Smooth muscle cell (in vitro differentiated cells): ENCODE data around the gene KRT3. TPM values are rescaled to one million over a fixed set of nuclear protein-coding genes. Genes with fewer than 3 reads are reported as not detected.

Experiments
- DNase-seq: peaks from one replicate; lab custom pipeline; 2025; ENCODE audit not compliant: unreplicated experiment; lab: John Stamatoyannopoulos, UW
- H2AFZ ChIP-seq: fragments of 200-600 bp; sonication (generic); 2 replicates; pipeline ENCODE4 v1.6.0; 2016; ENCODE audit warnings: antibody characterized with exemption, low read depth, mild to moderate bottlenecking
- H3F3A ChIP-seq: fragments of 200-600 bp; sonication (generic); 2 replicates; pipeline ENCODE4 v1.6.0; 2017; ENCODE audit warnings: antibody characterized with exemption, low read depth
- H3K27ac ChIP-seq: fragments of 200-600 bp; sonication (generic); 2 replicates; pipeline ENCODE4 v1.5.1; 2016; ENCODE audit warnings: low read depth, mild to moderate bottlenecking
- H3K27me3 ChIP-seq: fragments of 200-600 bp; sonication (generic); 2 replicates; pipeline ENCODE4 v1.6.1; 2016; ENCODE audit warnings: low read depth, mild to moderate bottlenecking
- H3K36me3 ChIP-seq: fragments of 200-600 bp; sonication (generic); 2 replicates; pipeline ENCODE4 v1.5.1; 2016; ENCODE audit warnings: low read depth
- H3K4me1 ChIP-seq: fragments of 200-600 bp; sonication (generic); 2 replicates; pipeline ENCODE4 v1.5.1; 2016; ENCODE audit warnings: low read depth
- H3K4me2 ChIP-seq: fragments of 200-600 bp; sonication (generic); 2 replicates; pipeline ENCODE4 v1.6.0; 2016; ENCODE audit warnings: mild to moderate bottlenecking
- H3K4me3 ChIP-seq: fragments of 200-600 bp; sonication (generic); 2 replicates; pipeline ENCODE4 v1.5.1; 2016; ENCODE audit warnings: mild to moderate bottlenecking
- H3K79me2 ChIP-seq: fragments of 200-600 bp; sonication (generic); 2 replicates; pipeline ENCODE4 v1.6.0; 2016; ENCODE audit warnings: low read depth, mild to moderate bottlenecking
- H3K9ac ChIP-seq: fragments of 200-600 bp; sonication (generic); 2 replicates; pipeline ENCODE4 v1.6.0; 2016; ENCODE audit warnings: low read depth
- H3K9me3 ChIP-seq: fragments of 200-600 bp; sonication (generic); replicated peaks from 2 replicates; pipeline ENCODE4 v1.5.1; 2016; ENCODE audit warnings: low read depth
- H4K20me1 ChIP-seq: fragments of 200-600 bp; sonication (generic); 2 replicates; pipeline ENCODE4 v1.6.0; 2016; ENCODE audit warnings: low read depth
- WGBS: methylation state at CpG from one replicate; pipeline ENCODE4 v1.1.7; 2016; ENCODE audit warnings: low lambda C conversion rate; 5-methylcytosine and 5-hydroxymethylcytosine counted together
- polyA plus RNA-seq: library from polyadenylated mRNA; unstranded; fragments of >200 nt; fragmentation: Nextera tagmentation; extraction: Ambion mirVana; gene quantifications from 2 replicates; pipeline ENCODE4 v1.2.1, GENCODE V29; 2016
- total RNA-seq: library from RNA; depleted of rRNA; stranded (reverse); fragments of >200 nt; gene quantifications from 2 replicates; pipeline ENCODE4 v1.2.3, GENCODE V29; 2014
- TF ChIP-seq, protein P1 (sequence below): fragments of 200-600 bp; sonication (generic); IDR thresholded peaks from 2 replicates; pipeline ENCODE4 v1.5.1; 2017; ENCODE audit warnings: borderline replicate concordance, mild to moderate bottlenecking, antibody characterized with exemption; ENCODE audit not compliant: insufficient read depth, poor library complexity, severe bottlenecking

Gene KRT3
- total and polyA plus RNA-seq, 2 experiments from 2014 or later = not detected

DNA sequence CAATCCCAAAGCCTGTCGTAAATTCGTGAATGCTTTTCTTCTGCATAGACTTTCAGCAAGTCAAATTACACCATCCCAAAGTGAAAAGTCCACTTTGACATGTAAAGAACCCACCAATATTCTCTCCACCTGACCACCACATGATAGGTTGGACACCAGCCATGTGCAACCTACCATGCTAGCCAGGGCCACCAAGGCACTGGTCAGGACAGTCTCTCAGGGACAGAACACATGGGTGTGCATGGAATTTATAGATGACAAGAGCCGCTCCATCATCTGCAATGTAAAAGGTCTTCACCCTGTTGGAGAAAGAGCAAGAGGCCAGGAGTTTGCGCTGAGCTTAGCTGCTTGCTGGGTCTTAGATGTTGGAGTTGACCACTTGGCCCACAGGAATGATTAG lies 13.4 kb downstream of the KRT3 start:
- Histone ChIP-seq H3K4me3 (no peak overlapping the region), H3K79me2 (no peaks in the 10 kb centered on the region), H4K20me1 (no peaks in the 10 kb centered on the region), H3K27ac (no peak overlapping the region), H3K36me3 (no peaks in the 10 kb centered on the region), H3K4me2 (no peak overlapping the region), H3K4me1 (no peaks in the 10 kb centered on the region), H2AFZ (no peak overlapping the region), H3K9ac (no peak overlapping the region), H3K27me3 (peaks cover 51% of the 10 kb centered on the region), H3F3A (no peaks in the 10 kb centered on the region), H3K9me3 (no peaks in the 10 kb centered on the region)
- WGBS = 89% methylated on average over 4 of the region's 4 CpGs
- no peak for DNase-seq
- TF ChIP-seq, protein P1, sequence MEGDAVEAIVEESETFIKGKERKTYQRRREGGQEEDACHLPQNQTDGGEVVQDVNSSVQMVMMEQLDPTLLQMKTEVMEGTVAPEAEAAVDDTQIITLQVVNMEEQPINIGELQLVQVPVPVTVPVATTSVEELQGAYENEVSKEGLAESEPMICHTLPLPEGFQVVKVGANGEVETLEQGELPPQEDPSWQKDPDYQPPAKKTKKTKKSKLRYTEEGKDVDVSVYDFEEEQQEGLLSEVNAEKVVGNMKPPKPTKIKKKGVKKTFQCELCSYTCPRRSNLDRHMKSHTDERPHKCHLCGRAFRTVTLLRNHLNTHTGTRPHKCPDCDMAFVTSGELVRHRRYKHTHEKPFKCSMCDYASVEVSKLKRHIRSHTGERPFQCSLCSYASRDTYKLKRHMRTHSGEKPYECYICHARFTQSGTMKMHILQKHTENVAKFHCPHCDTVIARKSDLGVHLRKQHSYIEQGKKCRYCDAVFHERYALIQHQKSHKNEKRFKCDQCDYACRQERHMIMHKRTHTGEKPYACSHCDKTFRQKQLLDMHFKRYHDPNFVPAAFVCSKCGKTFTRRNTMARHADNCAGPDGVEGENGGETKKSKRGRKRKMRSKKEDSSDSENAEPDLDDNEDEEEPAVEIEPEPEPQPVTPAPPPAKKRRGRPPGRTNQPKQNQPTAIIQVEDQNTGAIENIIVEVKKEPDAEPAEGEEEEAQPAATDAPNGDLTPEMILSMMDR = no peak

- Histone ChIP-seq H3K4me1 (no peaks in the 10 kb centered on the region), H3K27ac (no peak overlapping the region), H3K4me3 (no peak overlapping the region), H3K9ac (no peak overlapping the region), H3K9me3 (no peaks in the 10 kb centered on the region), H3K4me2 (no peak overlapping the region), H3F3A (no peaks in the 10 kb centered on the region), H2AFZ (no peak overlapping the region), H3K79me2 (no peaks in the 10 kb centered on the region), H4K20me1 (no peaks in the 10 kb centered on the region), H3K36me3 (no peaks in the 10 kb centered on the region), H3K27me3 (peaks cover 52% of the 10 kb centered on the region)
- TF ChIP-seq, protein P1 = no peak
- 70% methylated on average over 4 of the region's 4 CpGs for WGBS
- DNase-seq = no peak
Measured at GRCh38 chr12:52781399-52782082, 14.4 kb downstream of the KRT3 start.

DNA sequence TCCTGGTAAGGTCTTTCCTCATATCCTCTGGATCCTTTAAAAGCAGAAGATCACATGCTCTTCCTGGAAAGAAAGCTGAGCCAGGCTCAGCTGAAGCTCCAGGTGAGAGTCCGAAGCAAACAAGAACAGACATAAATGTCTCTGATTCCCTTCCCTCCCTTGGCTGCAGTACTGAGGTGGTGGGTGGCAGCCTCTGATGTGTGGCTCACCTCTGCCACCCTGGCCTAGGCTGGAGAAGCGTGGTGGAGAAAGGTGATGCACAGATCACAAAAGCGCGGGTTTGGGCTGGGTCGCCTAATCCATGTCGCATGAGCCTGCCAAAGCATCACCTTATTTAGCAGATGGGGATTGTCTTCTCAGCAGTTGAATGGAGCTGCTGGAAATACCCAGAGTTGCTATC lies 16.0 kb downstream of the KRT3 start:
- WGBS = 90% methylated on average over 6 of the region's 6 CpGs

More for the DNA sequence above, 16.0 kb downstream of the KRT3 start:
- H3K79me2 ChIP-seq = no peaks in the 10 kb centered on the region
- DNase-seq = no peak
- H3K27me3 ChIP-seq = peaks cover 67% of the 10 kb centered on the region
- TF ChIP-seq, protein P1 = no peak
- no peaks in the 10 kb centered on the region for H4K20me1 ChIP-seq
- no peak overlapping the region for H2AFZ ChIP-seq
- no peaks in the 10 kb centered on the region for H3K4me1 ChIP-seq
- H3K4me2 ChIP-seq = no peak overlapping the region
- no peak overlapping the region for H3K9ac ChIP-seq
- no peaks in the 10 kb centered on the region for H3F3A ChIP-seq
- H3K4me3 ChIP-seq = no peak overlapping the region
- H3K9me3 ChIP-seq = no peaks in the 10 kb centered on the region
- H3K36me3 ChIP-seq = no peaks in the 10 kb centered on the region
- no peak overlapping the region for H3K27ac ChIP-seq
